Activated CD4-positive, alpha-beta T cell treated with anti-CD3 and anti-CD28 coated beads for 36 hours (primary cell): ENCODE results near the gene TXNDC2. TPM values are rescaled to one million over a fixed set of nuclear protein-coding genes. Genes with fewer than 3 reads are reported as not detected.

Experiments used
- ATAC-seq: fragments of 200-7000 bp; cut with Tn5 transposase; one replicate; pipeline ENCODE4 v1.10.0; 2021; ENCODE audit warnings: mild to moderate bottlenecking, moderate library complexity
- CTCF ChIA-PET: fragments of 350-600 bp; sonication (Branson Sonifier 250); formaldehyde crosslinking; loops from one replicate; lab custom pipeline; 2021; ENCODE audit warnings: antibody characterized with exemption; lab: Charles Lee
- POLR2A ChIA-PET: fragments of 350-600 bp; sonication (Branson Sonifier 250); formaldehyde crosslinking; loops from one replicate; lab custom pipeline; 2021; ENCODE audit warnings: antibody characterized with exemption, inconsistent platforms; lab: Charles Lee
- DNase-seq: peaks from one replicate; pipeline ENCODE4 v3.0.0-alpha.2; 2020
- H3K27ac Mint-ChIP-seq: one replicate; pipeline ENCODE4 v1.8.0; 2021; ENCODE audit warnings: mixed read lengths
- H3K27me3 Mint-ChIP-seq: one replicate; pipeline ENCODE4 v1.8.0; 2021; ENCODE audit warnings: mixed read lengths
- H3K36me3 Mint-ChIP-seq: one replicate; pipeline ENCODE4 v1.8.0; 2021; ENCODE audit warnings: low read depth, mixed read lengths
- H3K4me1 Mint-ChIP-seq: one replicate; pipeline ENCODE4 v1.8.0; 2021; ENCODE audit warnings: mixed read lengths
- H3K4me3 Mint-ChIP-seq: one replicate; pipeline ENCODE4 v1.8.0; 2021; ENCODE audit warnings: mild to moderate bottlenecking, moderate library complexity, mixed read lengths
- H3K9me3 Mint-ChIP-seq: one replicate; pipeline ENCODE4 v1.8.0; 2021; ENCODE audit warnings: low read depth, mixed read lengths
- intact Hi-C, 2 experiments: fragments of 100-400 bp; cut with DNase I in 1 of 2; cut with micrococcal nuclease in 1 of 2; formaldehyde crosslinking; loops; one replicate each; pipeline versions ENCODE4 v1.14.2 to v1.15.1; 2022 to 2024; cut with DNase I, micrococcal nuclease
- total RNA-seq, 2 experiments: library from RNA; stranded (reverse); gene quantifications; one replicate each; pipeline ENCODE4 v1.2.3, GENCODE V29; 2021

The TXNDC2 gene
- total RNA-seq, 2 experiments from 2014 or later: not detected

GRCh38 chr18:9914584-9915290 lies 29.0 kb downstream of the TXNDC2 start:
- ChIA-PET POLR2A (interaction anchor here (0.7 to 2.7 kb wide), 2 partner anchors 12 to 30 kb away, joined by 4 to 15 read pairs; no protein-coding TSS in a partner anchor), CTCF (interaction anchor here (0.9 to 1.5 kb wide), 3 partner anchors 9 to 36 kb away, joined by 3 to 5 read pairs (median 4); no protein-coding TSS in a partner anchor)
- DNase-seq: peak; percentile 88

GRCh38 chr18:9915291-9916076 lies 29.7 kb downstream of the TXNDC2 start:
- DNase-seq (no peak), ATAC-seq (no peak)
- ChIA-PET CTCF (interaction anchor here (0.9 to 1.5 kb wide), 4 partner anchors 8 to 43 kb away, joined by 3 to 5 read pairs (median 4); no protein-coding TSS in a partner anchor), POLR2A (interaction anchor here (0.7 to 2.7 kb wide), 2 partner anchors 11 to 31 kb away, joined by 4 to 15 read pairs; no protein-coding TSS in a partner anchor)
- Mint-ChIP-seq H3K36me3 (peaks cover 3% of the 10 kb centered on the region), H3K27me3 (no peaks in the 10 kb centered on the region), H3K27ac (peak overlapping the region; percentile 93), H3K4me1 (peaks cover 20% of the 10 kb centered on the region), H3K9me3 (no peaks in the 10 kb centered on the region), H3K4me3 (peak overlapping the region; percentile 89)
- intact Hi-C loops: loop anchor here (1.0 to 10.0 kb wide), 8 partner anchors 12 to 813 kb away; partner anchors contain the start of genes NDUFV2 (in 2 of the 2), PPP4R1 (in 1 of the 2) and RAB31 (in 1 of the 2)

More at GRCh38 chr18:9914584-9915290, 29.0 kb downstream of the TXNDC2 start:
- intact Hi-C loops: loop anchor here (1.0 to 10.0 kb wide), 11 partner anchors 38 to 1993 kb away; partner anchors contain the start of genes NDUFV2 (in 2 of the 2), CHMP1B (in 1 of the 2), MPPE1 (in 1 of the 2) and NAPG (in 1 of the 2)
- Mint-ChIP-seq H3K4me3 (peak overlapping the region; percentile 89), H3K27ac (peak overlapping the region; percentile 93), H3K27me3 (no peaks in the 10 kb centered on the region), H3K4me1 (peaks cover 20% of the 10 kb centered on the region), H3K36me3 (peaks cover 3% of the 10 kb centered on the region), H3K9me3 (no peaks in the 10 kb centered on the region)
- ATAC-seq: peak; percentile 28

- no peak for ATAC-seq
- H3K27me3 Mint-ChIP-seq: no peaks in the 10 kb centered on the region
- CTCF ChIA-PET: interaction anchor here (1.5 kb wide), 2 partner anchors 34 to 42 kb away, joined by 3 to 4 read pairs; no protein-coding TSS in a partner anchor
Measured at GRCh38 chr18:9916077-9916639, 30.4 kb downstream of the TXNDC2 start.

GRCh38 chr18:9916808-9917207 lies 31.0 kb downstream of the TXNDC2 start:
- ChIA-PET POLR2A (no interaction called here), CTCF (no interaction called here)
- ATAC-seq: no peak
- peaks cover 21% of the 10 kb centered on the region for H3K4me1 Mint-ChIP-seq
- peak overlapping the region; percentile 93 for H3K27ac Mint-ChIP-seq
- intact Hi-C loops: loop anchor here (1.0 to 10.0 kb wide), 4 partner anchors 10 to 812 kb away; partner anchors contain the start of genes NDUFV2 (in 1 of the 2) and RAB31 (in 1 of the 2)
- DNase-seq: no peak
- H3K27me3 Mint-ChIP-seq: no peaks in the 10 kb centered on the region
- no peaks in the 10 kb centered on the region for H3K9me3 Mint-ChIP-seq
- peak overlapping the region; percentile 89 for H3K4me3 Mint-ChIP-seq
- peaks cover 3% of the 10 kb centered on the region for H3K36me3 Mint-ChIP-seq

More at GRCh38 chr18:9916077-9916639, 30.4 kb downstream of the TXNDC2 start:
- Mint-ChIP-seq H3K36me3 (peaks cover 3% of the 10 kb centered on the region), H3K4me3 (peak overlapping the region; percentile 89), H3K27ac (peak overlapping the region; percentile 93), H3K4me1 (peaks cover 20% of the 10 kb centered on the region), H3K9me3 (no peaks in the 10 kb centered on the region)
- POLR2A ChIA-PET: no interaction called here
- no peak for DNase-seq
- intact Hi-C loops: loop anchor here (1.0 to 10.0 kb wide), 4 partner anchors 11 to 811 kb away; partner anchors contain the start of genes NDUFV2 (in 1 of the 2) and RAB31 (in 1 of the 2)

DNA sequence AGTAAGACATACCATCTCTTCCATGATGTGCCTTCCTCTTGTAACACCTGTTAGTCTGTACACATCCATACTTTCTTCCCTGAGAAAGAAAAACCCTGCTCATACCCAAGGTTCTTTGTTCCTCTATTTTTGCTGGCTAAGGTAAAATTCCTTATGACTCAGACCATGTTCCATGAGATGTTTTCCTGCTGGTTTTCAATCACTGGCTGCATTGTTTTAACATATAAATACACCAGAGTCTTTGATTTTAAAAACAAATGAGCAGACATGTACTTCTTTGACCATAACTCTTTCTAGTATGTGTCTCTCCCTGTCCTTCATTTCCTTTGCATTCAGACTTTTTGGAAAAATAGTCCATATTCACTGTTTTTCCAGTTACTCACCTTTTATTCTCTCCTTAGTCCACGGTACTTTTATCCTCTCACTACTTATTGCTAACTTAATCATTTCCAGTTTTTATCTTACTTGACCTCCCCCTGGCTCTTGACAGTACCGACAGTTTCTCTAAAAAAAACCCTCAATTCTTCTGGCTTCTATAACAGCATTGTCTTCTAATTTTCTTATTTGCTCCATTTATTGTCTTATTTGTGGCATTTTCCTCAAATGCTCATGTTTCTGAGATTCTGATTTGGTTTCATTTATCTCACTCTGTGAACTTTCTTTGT lies 32.4 kb downstream of the TXNDC2 start:
- H3K9me3 Mint-ChIP-seq: no peaks in the 10 kb centered on the region
- H3K27ac Mint-ChIP-seq: no peak overlapping the region
- no peak for ATAC-seq
- peaks cover 26% of the 10 kb centered on the region for H3K4me1 Mint-ChIP-seq
- peaks cover 3% of the 10 kb centered on the region for H3K36me3 Mint-ChIP-seq
- CTCF ChIA-PET: no interaction called here
- POLR2A ChIA-PET: no interaction called here
- intact Hi-C loops: loop anchor here (5.0 to 10.0 kb wide), 2 partner anchors 211 to 813 kb away; partner anchors contain the start of genes NDUFV2 (in 1 of the 2) and RAB31 (in 1 of the 2)
- H3K4me3 Mint-ChIP-seq: no peak overlapping the region
- H3K27me3 Mint-ChIP-seq: no peaks in the 10 kb centered on the region
- DNase-seq: no peak

DNA sequence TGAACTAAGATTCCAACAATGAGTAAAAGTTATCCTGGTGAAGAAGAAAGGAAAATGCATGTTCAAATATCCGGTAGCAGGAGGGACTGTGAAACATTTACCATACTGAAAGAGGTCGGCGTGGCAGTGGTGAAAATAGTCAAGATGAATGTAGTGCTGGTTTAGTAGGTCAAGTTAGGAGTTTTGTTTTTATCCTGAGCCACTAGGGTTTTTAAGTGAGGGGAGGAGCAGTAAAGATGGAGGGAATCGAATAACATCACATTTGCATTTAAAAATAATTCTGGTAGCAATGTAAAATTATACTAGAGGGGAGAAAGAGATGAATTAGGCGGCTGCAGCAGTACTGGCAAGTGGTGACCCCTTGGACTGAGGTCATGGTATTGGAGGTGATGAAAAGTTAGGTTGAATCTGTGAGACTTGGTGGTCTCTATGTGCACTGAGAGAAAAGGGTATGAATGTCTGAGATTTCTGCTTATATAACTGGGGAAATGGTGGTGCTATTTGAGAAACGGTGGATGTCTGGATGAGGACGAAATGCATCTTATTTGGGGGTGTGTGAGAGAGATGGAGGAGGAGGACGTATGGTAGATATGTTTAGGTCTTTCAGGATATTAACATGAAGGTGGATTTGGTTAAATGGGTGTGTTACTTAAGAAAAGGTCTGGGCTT lies 33.9 kb downstream of the TXNDC2 start:
- Mint-ChIP-seq H3K27me3 (no peaks in the 10 kb centered on the region), H3K4me1 (peaks cover 38% of the 10 kb centered on the region), H3K36me3 (peaks cover 3% of the 10 kb centered on the region), H3K9me3 (no peaks in the 10 kb centered on the region), H3K27ac (no peak overlapping the region), H3K4me3 (no peak overlapping the region)
- no peak for ATAC-seq
- ChIA-PET CTCF (interaction anchor here (0.6 kb wide), 1 partner anchor 17 kb away, joined by 3 read pairs; no protein-coding TSS in a partner anchor), POLR2A (interaction anchor here (0.6 kb wide), 1 partner anchor 34 kb away, joined by 3 read pairs; no protein-coding TSS in a partner anchor)
- DNase-seq: no peak
- intact Hi-C loops: loop anchor here (5.0 to 10.0 kb wide), 2 partner anchors 212 to 815 kb away; partner anchors contain the start of genes NDUFV2 (in 1 of the 2) and RAB31 (in 1 of the 2)

DNA sequence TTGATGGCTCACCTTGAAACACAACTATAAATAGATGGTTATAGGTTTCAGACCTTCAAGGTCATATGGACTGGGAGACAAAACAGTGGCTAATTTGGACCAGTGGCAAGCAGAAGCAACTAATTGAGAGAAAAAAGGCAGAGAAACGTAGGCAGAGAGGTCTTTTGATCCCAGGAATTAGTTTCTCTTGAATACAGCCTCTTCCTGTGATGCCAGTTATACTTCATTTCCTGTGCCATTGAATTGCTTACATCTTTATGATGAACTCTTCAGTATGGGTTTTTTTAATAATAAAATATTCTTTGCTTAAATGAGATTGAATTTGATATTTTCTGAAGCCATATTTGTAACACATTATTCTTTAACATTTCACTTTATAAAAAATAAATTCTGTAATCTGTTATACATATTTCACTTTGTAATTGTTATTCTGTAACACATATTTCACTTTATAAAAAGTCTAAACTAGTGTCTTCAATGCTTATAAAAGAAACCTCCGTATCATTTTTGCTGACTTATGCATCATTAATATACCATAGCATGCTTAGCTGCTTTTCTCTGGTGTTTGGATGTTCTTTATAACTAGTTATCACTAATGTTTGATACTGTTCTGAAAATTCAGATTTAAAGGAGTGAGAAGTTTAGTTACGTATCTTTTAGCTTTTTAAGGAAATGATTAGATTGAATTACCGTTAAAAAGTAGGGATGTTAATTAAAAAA lies 37.0 kb downstream of the TXNDC2 start:
- Mint-ChIP-seq H3K4me3 (no peak overlapping the region), H3K4me1 (peaks cover 54% of the 10 kb centered on the region), H3K9me3 (no peaks in the 10 kb centered on the region), H3K27me3 (no peaks in the 10 kb centered on the region), H3K27ac (peak overlapping the region; percentile 40), H3K36me3 (no peaks in the 10 kb centered on the region)
- ChIA-PET POLR2A (no interaction called here), CTCF (interaction anchor here (1.5 kb wide), 1 partner anchor 8 kb away, joined by 5 read pairs; no protein-coding TSS in a partner anchor)
- no peak for ATAC-seq
- no peak for DNase-seq
- intact Hi-C loops: no loop called here

GRCh38 chr18:9924371-9924943 lies 38.7 kb downstream of the TXNDC2 start:
- H3K9me3 Mint-ChIP-seq: no peaks in the 10 kb centered on the region
- H3K27me3 Mint-ChIP-seq: no peaks in the 10 kb centered on the region
- CTCF ChIA-PET: interaction anchor here (1.5 to 2.2 kb wide), 2 partner anchors 9 to 27 kb away, joined by 5 to 6 read pairs; no protein-coding TSS in a partner anchor
- DNase-seq: no peak
- POLR2A ChIA-PET: interaction anchor here (1.3 kb wide), 1 partner anchor 11 kb away, joined by 3 read pairs; the partner anchor contains the start of gene VAPA
- ATAC-seq: no peak
- peaks cover 68% of the 10 kb centered on the region for H3K4me1 Mint-ChIP-seq
- H3K4me3 Mint-ChIP-seq: no peak overlapping the region
- no peak overlapping the region for H3K27ac Mint-ChIP-seq
- intact Hi-C loops: no loop called here
- no peaks in the 10 kb centered on the region for H3K36me3 Mint-ChIP-seq

- CTCF ChIA-PET: interaction anchor here (1.5 to 2.2 kb wide), 2 partner anchors 12 to 26 kb away, joined by 3 to 6 read pairs; partner anchors contain the start of gene VAPA
- POLR2A ChIA-PET: interaction anchor here (2.5 kb wide), 1 partner anchor 11 kb away, joined by 15 read pairs; the partner anchor contains the start of gene VAPA
- intact Hi-C loops: no loop called here
- no peak overlapping the region for H3K4me3 Mint-ChIP-seq
- H3K36me3 Mint-ChIP-seq: no peaks in the 10 kb centered on the region
- no peaks in the 10 kb centered on the region for H3K27me3 Mint-ChIP-seq
- peaks cover 72% of the 10 kb centered on the region for H3K4me1 Mint-ChIP-seq
- no peak for ATAC-seq
- no peak overlapping the region for H3K27ac Mint-ChIP-seq
- H3K9me3 Mint-ChIP-seq: no peaks in the 10 kb centered on the region
- DNase-seq: no peak
Measured at GRCh38 chr18:9925369-9925768, 39.6 kb downstream of the TXNDC2 start.
